OCI-LY7 (cell line): ENCODE measurements around the gene USP25. TPM values are rescaled to one million over a fixed set of nuclear protein-coding genes. Genes with fewer than 3 reads are reported as not detected.

ENCODE experiments used
- BruUV-seq: library from RNA; stranded (reverse); fragments of 400-500 nt; replicated peaks from 2 replicates; lab custom pipeline; 2021; lab: Mats Ljungman, UMichigan
- CTCF ChIA-PET: fragments of 300-600 bp; sonication (Branson Sonifier 250); formaldehyde crosslinking; loops from one replicate; lab custom pipeline; 2022; ENCODE audit warnings: antibody characterized with exemption; ENCODE audit not compliant: unreplicated experiment; lab: Charles Lee
- POLR2A ChIA-PET: fragments of 300-600 bp; sonication (Branson Sonifier 250); formaldehyde crosslinking; loops from one replicate; lab custom pipeline; 2022; ENCODE audit warnings: antibody characterized with exemption; lab: Charles Lee
- DNase-seq: peaks from one replicate; pipeline ENCODE4 v3.0.0-alpha.2; 2015; ENCODE audit warnings: low spot score
- H2AFZ ChIP-seq: fragments of 200-600 bp; sonication (generic), shearing (Covaris generic); 2 replicates; pipeline ENCODE4 v1.6.1; 2014; ENCODE audit warnings: mild to moderate bottlenecking, antibody characterized with exemption, low read length, moderate library complexity
- H3K27ac ChIP-seq: fragments of 200-600 bp; sonication (generic); 2 replicates; pipeline ENCODE4 v1.5.1; 2014; ENCODE audit warnings: mixed run types, low read depth, mild to moderate bottlenecking, moderate library complexity, low read length, inconsistent platforms; ENCODE audit not compliant: poor library complexity, severe bottlenecking
- H3K36me3 ChIP-seq: fragments of 200-600 bp; sonication (generic); 2 replicates; pipeline ENCODE4 v1.6.1; 2014; ENCODE audit warnings: mild to moderate bottlenecking, antibody characterized with exemption, low read length, moderate library complexity, mixed read lengths; ENCODE audit not compliant: insufficient read depth
- H3K4me1 ChIP-seq: fragments of 200-600 bp; sonication (generic); 2 replicates; pipeline ENCODE4 v1.5.1; 2014; ENCODE audit warnings: mild to moderate bottlenecking, low read length; ENCODE audit not compliant: insufficient read depth, poor library complexity, severe bottlenecking
- H3K4me2 ChIP-seq: fragments of 200-600 bp; sonication (generic); 2 replicates; pipeline ENCODE4 v1.6.1; 2014; ENCODE audit warnings: mild to moderate bottlenecking, low read length
- H3K4me3 ChIP-seq: fragments of 200-600 bp; sonication (generic); 2 replicates; pipeline ENCODE4 v1.5.1; 2014; ENCODE audit warnings: mild to moderate bottlenecking, low read depth, low read length; ENCODE audit not compliant: poor library complexity, severe bottlenecking
- H3K79me2 ChIP-seq: fragments of 200-600 bp; sonication (generic); 2 replicates; pipeline ENCODE4 v1.6.1; 2016; ENCODE audit warnings: low read depth, mild to moderate bottlenecking, low read length, moderate library complexity, mixed read lengths; ENCODE audit not compliant: insufficient read depth
- H3K9me2 ChIP-seq: fragments of 200-600 bp; sonication (generic); 2 replicates; pipeline ENCODE4 v1.6.1; 2016; ENCODE audit warnings: mild to moderate bottlenecking, low read length, mixed read lengths; ENCODE audit not compliant: insufficient read depth
- H3K9me3 ChIP-seq: fragments of 200-600 bp; sonication (generic); 2 replicates; pipeline ENCODE4 v1.6.1; 2014; ENCODE audit warnings: mild to moderate bottlenecking, mixed run types, low read length, mixed read lengths
- H4K20me1 ChIP-seq: fragments of 200-600 bp; sonication (generic); 2 replicates; pipeline ENCODE4 v1.6.1; 2014; ENCODE audit warnings: mild to moderate bottlenecking, antibody characterized with exemption, low read length, moderate library complexity, mixed read lengths; ENCODE audit not compliant: insufficient read depth
- EZH2phosphoT487 ChIP-seq: fragments of 200-600 bp; sonication (generic); IDR thresholded peaks from 2 replicates; pipeline ENCODE4 v1.6.1; 2018; ENCODE audit warnings: low read depth, borderline replicate concordance, mild to moderate bottlenecking, mixed run types, antibody characterized with exemption, low read length, moderate library complexity, mixed read lengths
- intact Hi-C: fragments of 100-400 bp; cut with micrococcal nuclease; formaldehyde crosslinking; loops from one replicate; pipeline ENCODE4 v1.10.0; 2022; ENCODE audit not compliant: unreplicated experiment
- total RNA-seq, 2 experiments: library from RNA; depleted of rRNA in 1 of 2; stranded (reverse); fragments of >200 nt in 1 of 2; shearing (Covaris generic) in 1 of 2; gene quantifications; 2 replicates each; pipeline ENCODE4 v1.2.3, GENCODE V29; 2014 to 2022
- TF ChIP-seq, protein P1 (sequence below): fragments of 200-600 bp; sonication (generic); conservative IDR thresholded peaks from 2 replicates; pipeline ENCODE4 v1.5.1; 2014; ENCODE audit warnings: mild to moderate bottlenecking, antibody characterized with exemption, low read length, moderate library complexity, mixed read lengths

The USP25 gene
- total RNA-seq, 2 experiments from 2014 or later = 25.1 to 28.1 TPM

DNA sequence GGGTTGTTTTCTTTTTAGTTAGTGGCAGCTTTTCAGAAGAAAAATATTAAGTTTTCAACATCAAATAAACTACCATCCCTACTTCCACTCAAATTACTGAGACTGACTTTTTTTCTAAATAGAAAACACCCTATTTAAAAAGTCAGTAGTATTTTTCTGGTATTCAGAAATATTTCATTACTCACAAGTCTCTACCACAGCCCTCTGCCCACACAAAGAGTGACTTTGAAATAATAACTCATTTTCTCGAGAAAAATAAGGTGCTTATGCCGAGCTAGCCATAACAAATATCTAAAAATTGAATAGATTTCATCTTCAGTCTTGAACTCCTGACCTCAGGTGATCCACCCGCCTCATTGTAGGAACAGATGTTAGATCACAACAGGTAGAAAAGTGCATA is 41.8 kb upstream of the USP25 start:
- Histone ChIP-seq H2AFZ (no peak overlapping the region), H3K4me2 (no peak overlapping the region), H4K20me1 (no peaks in the 10 kb centered on the region), H3K4me3 (no peak overlapping the region), H3K79me2 (no peaks in the 10 kb centered on the region), H3K9me3 (no peaks in the 10 kb centered on the region), H3K4me1 (no peaks in the 10 kb centered on the region), H3K27ac (no peak overlapping the region), H3K36me3 (no peaks in the 10 kb centered on the region), H3K9me2 (no peaks in the 10 kb centered on the region)
- ChIA-PET POLR2A (no interaction called here), CTCF (no interaction called here)
- no peak for TF ChIP-seq EZH2phosphoT487
- TF ChIP-seq, protein P1, sequence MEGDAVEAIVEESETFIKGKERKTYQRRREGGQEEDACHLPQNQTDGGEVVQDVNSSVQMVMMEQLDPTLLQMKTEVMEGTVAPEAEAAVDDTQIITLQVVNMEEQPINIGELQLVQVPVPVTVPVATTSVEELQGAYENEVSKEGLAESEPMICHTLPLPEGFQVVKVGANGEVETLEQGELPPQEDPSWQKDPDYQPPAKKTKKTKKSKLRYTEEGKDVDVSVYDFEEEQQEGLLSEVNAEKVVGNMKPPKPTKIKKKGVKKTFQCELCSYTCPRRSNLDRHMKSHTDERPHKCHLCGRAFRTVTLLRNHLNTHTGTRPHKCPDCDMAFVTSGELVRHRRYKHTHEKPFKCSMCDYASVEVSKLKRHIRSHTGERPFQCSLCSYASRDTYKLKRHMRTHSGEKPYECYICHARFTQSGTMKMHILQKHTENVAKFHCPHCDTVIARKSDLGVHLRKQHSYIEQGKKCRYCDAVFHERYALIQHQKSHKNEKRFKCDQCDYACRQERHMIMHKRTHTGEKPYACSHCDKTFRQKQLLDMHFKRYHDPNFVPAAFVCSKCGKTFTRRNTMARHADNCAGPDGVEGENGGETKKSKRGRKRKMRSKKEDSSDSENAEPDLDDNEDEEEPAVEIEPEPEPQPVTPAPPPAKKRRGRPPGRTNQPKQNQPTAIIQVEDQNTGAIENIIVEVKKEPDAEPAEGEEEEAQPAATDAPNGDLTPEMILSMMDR = no peak
- intact Hi-C loops = no loop called here
- BruUV-seq = no TSS peak
- no peak for DNase-seq

DNA sequence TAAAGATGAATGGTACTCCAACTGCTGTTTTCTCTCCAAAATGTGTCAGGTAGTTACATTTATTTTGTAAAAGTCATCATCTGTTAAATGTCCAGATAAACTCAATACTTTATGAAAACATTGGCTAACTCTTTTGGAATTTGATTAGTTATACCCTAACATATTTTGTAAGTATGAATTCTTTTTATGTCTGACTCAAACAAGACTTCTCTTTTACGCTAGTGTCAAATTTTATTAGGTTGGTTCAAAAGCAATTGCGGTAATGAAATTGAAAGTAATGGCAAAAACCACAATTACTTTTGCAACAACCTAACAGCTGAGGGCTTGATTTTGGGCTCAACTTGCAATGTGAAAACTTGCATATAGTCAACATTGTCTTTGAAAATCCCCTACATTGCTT is 41.0 kb upstream of the USP25 start:
- H3K9me2 ChIP-seq = no peaks in the 10 kb centered on the region
- DNase-seq = no peak
- intact Hi-C loops = no loop called here
- ChIA-PET CTCF (no interaction called here), POLR2A (no interaction called here)
- H3K4me1 ChIP-seq = no peaks in the 10 kb centered on the region
- H3K27ac ChIP-seq = no peak overlapping the region
- BruUV-seq = no TSS peak
- H3K36me3 ChIP-seq = no peaks in the 10 kb centered on the region
- H3K4me2 ChIP-seq = no peak overlapping the region
- no peaks in the 10 kb centered on the region for H3K79me2 ChIP-seq
- H2AFZ ChIP-seq = no peak overlapping the region
- H3K4me3 ChIP-seq = no peak overlapping the region
- TF ChIP-seq, protein P1 = no peak
- no peak for TF ChIP-seq EZH2phosphoT487
- H3K9me3 ChIP-seq = no peaks in the 10 kb centered on the region
- H4K20me1 ChIP-seq = no peaks in the 10 kb centered on the region

DNA sequence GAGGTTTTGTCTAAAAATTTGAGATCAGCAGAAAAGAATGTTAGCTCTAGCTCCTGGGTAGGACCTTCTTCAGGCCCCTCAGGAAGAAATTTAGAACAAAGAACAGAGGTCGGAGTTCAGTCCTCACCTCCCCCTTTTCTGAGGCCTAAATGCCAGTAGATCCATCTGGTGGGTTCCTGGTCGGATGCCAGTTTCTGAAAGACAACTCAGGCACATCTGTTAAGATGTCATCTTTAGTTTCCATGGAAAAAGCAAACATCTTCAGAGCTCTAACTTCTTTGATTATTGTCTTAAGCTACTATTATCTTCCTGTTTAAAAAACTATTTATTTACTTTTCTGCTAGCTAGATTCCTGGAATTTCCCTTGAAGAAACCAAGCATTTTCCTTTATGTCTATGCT is 37.1 kb upstream of the USP25 start:
- ChIA-PET POLR2A (interaction anchor here (0.8 kb wide), 1 partner anchor 58 kb away, joined by 3 read pairs; no protein-coding TSS in a partner anchor), CTCF (no interaction called here)
- Histone ChIP-seq H3K4me2 (no peak overlapping the region), H3K9me2 (no peaks in the 10 kb centered on the region), H2AFZ (no peak overlapping the region), H3K36me3 (no peaks in the 10 kb centered on the region), H3K9me3 (no peaks in the 10 kb centered on the region), H3K79me2 (no peaks in the 10 kb centered on the region), H3K27ac (no peak overlapping the region), H4K20me1 (no peaks in the 10 kb centered on the region), H3K4me1 (no peaks in the 10 kb centered on the region), H3K4me3 (no peak overlapping the region)
- TF ChIP-seq, protein P1 = no peak
- no peak for TF ChIP-seq EZH2phosphoT487
- intact Hi-C loops = no loop called here
- no TSS peak for BruUV-seq
- DNase-seq = no peak
